Measurements from ENCODE around the gene MARK4.

DNA sequence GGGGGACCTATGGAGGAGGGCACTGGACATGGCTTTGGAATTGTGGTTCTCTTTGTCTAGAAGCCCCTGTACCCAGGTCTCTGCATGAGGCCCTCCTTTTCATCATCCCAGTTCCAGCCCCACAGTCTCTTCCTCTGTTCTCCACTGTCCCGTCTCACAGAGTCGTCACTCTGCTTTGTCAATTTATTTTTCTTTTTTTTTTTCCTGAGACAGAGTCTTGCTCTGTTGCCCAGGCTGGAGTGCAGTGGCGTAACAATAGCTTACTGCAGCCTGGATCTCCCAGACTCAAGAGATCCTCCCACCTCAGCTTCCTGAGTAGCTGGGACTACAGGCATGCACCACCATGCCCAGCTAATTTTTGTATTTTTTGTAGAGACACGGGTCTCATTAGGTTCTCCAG lies 5.2 kb upstream of the MARK4 start:
- TF ChIP-seq MAX (CRISPR knock-in tag; IDR thresholded peaks at IDR 0.05): no peak
- TF ChIP-seq, protein P1, sequence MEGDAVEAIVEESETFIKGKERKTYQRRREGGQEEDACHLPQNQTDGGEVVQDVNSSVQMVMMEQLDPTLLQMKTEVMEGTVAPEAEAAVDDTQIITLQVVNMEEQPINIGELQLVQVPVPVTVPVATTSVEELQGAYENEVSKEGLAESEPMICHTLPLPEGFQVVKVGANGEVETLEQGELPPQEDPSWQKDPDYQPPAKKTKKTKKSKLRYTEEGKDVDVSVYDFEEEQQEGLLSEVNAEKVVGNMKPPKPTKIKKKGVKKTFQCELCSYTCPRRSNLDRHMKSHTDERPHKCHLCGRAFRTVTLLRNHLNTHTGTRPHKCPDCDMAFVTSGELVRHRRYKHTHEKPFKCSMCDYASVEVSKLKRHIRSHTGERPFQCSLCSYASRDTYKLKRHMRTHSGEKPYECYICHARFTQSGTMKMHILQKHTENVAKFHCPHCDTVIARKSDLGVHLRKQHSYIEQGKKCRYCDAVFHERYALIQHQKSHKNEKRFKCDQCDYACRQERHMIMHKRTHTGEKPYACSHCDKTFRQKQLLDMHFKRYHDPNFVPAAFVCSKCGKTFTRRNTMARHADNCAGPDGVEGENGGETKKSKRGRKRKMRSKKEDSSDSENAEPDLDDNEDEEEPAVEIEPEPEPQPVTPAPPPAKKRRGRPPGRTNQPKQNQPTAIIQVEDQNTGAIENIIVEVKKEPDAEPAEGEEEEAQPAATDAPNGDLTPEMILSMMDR (IDR thresholded peaks at IDR 0.05): no peak
- no peak for TF ChIP-seq ELF4 (CRISPR knock-in tag; IDR thresholded peaks at IDR 0.05; ENCODE audit: low read depth)
- no peak for TF ChIP-seq ARID4B (CRISPR knock-in tag; IDR thresholded peaks at IDR 0.05; ENCODE audit: borderline replicate concordance)
- no peak for TF ChIP-seq SP1 (CRISPR knock-in tag; conservative IDR thresholded peaks at IDR 0.05)
- TF ChIP-seq, protein P2, sequence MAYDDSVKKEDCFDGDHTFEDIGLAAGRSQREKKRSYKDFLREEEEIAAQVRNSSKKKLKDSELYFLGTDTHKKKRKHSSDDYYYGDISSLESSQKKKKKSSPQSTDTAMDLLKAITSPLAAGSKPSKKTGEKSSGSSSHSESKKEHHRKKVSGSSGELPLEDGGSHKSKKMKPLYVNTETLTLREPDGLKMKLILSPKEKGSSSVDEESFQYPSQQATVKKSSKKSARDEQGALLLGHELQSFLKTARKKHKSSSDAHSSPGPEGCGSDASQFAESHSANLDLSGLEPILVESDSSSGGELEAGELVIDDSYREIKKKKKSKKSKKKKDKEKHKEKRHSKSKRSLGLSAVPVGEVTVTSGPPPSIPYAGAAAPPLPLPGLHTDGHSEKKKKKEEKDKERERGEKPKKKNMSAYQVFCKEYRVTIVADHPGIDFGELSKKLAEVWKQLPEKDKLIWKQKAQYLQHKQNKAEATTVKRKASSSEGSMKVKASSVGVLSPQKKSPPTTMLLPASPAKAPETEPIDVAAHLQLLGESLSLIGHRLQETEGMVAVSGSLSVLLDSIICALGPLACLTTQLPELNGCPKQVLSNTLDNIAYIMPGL (CRISPR knock-in tag; IDR thresholded peaks at IDR 0.05): no peak
- TF ChIP-seq NFYB (CRISPR knock-in tag; conservative IDR thresholded peaks at IDR 0.05; ENCODE audit: low read depth): no peak
- TF ChIP-seq TCF7 (CRISPR knock-in tag; IDR thresholded peaks at IDR 0.05; ENCODE audit: low read depth): no peak
- TF ChIP-seq RELA (CRISPR knock-in tag; IDR thresholded peaks at IDR 0.05; ENCODE audit: borderline replicate concordance): no peak
- no peak for TF ChIP-seq ZNF425 (CRISPR knock-in tag; conservative IDR thresholded peaks at IDR 0.05)
- no peak for TF ChIP-seq ZNF512 (CRISPR knock-in tag; IDR thresholded peaks at IDR 0.05; ENCODE audit: borderline replicate concordance)
- TF ChIP-seq ESRRA (CRISPR knock-in tag; IDR thresholded peaks at IDR 0.05; ENCODE audit: borderline replicate concordance): no peak
- TF ChIP-seq FOXJ3 (CRISPR knock-in tag; IDR thresholded peaks at IDR 0.05; ENCODE audit: borderline replicate concordance): no peak
- TF ChIP-seq ZNF219 (CRISPR knock-in tag; IDR thresholded peaks at IDR 0.05; ENCODE audit: borderline replicate concordance): no peak
